ENCODE results near the gene SMIM5.

The SMIM5 gene

GRCh38 chr17:75632863-75633485 lies at the start of gene SMIM5:
SMIM5 (plus strand) TSS chr17:75633434; CDS start chr17:75640202, 6,768 bp downstream.
- DNase-seq (ENCODE audit: low spot score): peak; percentile 96
- peak; percentile 91 for TF ChIP-seq CTCF (IDR thresholded peaks at IDR 0.05; ENCODE audit: borderline replicate concordance, control extremely low read depth, extremely low read depth, insufficient read depth, missing control alignments)
- in situ Hi-C loops (cut with MboI; ENCODE audit: low sequenced_read_pairs, unreplicated experiment): no loop called here

GRCh38 chr17:75584849-75585175 lies 48.4 kb upstream of the SMIM5 start:
- TF ChIP-seq CTCF (IDR thresholded peaks at IDR 0.05; ENCODE audit: borderline replicate concordance, control extremely low read depth, extremely low read depth, insufficient read depth, missing control alignments): no peak
- no peak for DNase-seq (ENCODE audit: low spot score)
- in situ Hi-C loops (cut with MboI; ENCODE audit: low sequenced_read_pairs, unreplicated experiment): no loop called here

GRCh38 chr17:75587675-75588595 lies 45.3 kb upstream of the SMIM5 start, which contains the start of gene MYO15B:
MYO15B (plus strand) TSS chr17:75587800; CDS start chr17:75588058, 258 bp downstream.
- peak; percentile 72 for DNase-seq (ENCODE audit: low spot score)
- TF ChIP-seq CTCF (IDR thresholded peaks at IDR 0.05; ENCODE audit: borderline replicate concordance, control extremely low read depth, extremely low read depth, insufficient read depth, missing control alignments): no peak
- in situ Hi-C loops (cut with MboI; ENCODE audit: low sequenced_read_pairs, unreplicated experiment): no loop called here

- DNase-seq (ENCODE audit: low spot score): no peak
- in situ Hi-C loops (cut with MboI; ENCODE audit: low sequenced_read_pairs, unreplicated experiment): no loop called here
- TF ChIP-seq CTCF (IDR thresholded peaks at IDR 0.05; ENCODE audit: borderline replicate concordance, control extremely low read depth, extremely low read depth, insufficient read depth, missing control alignments): no peak
These were observed 44.6 kb upstream of the SMIM5 start for GRCh38 chr17:75588596-75589011.

- in situ Hi-C loops (cut with MboI; ENCODE audit: low sequenced_read_pairs, unreplicated experiment): no loop called here
- peak; percentile 100 for DNase-seq (ENCODE audit: low spot score)
- peak; percentile 89 for TF ChIP-seq CTCF (IDR thresholded peaks at IDR 0.05; ENCODE audit: borderline replicate concordance, control extremely low read depth, extremely low read depth, insufficient read depth, missing control alignments)
These were observed 44.0 kb upstream of the SMIM5 start for GRCh38 chr17:75589012-75589918.

- in situ Hi-C loops (cut with MboI; ENCODE audit: low sequenced_read_pairs, unreplicated experiment): no loop called here
- no peak for TF ChIP-seq CTCF (IDR thresholded peaks at IDR 0.05; ENCODE audit: borderline replicate concordance, control extremely low read depth, extremely low read depth, insufficient read depth, missing control alignments)
- DNase-seq (ENCODE audit: low spot score): no peak
These were observed 43.3 kb upstream of the SMIM5 start for GRCh38 chr17:75589919-75590303.
